PFSK-1 (cell line): ENCODE data around the gene CHAF1B.

Source experiments
- FOXP2 ChIP-seq: optimal IDR thresholded peaks from 2 replicates; pipeline ENCODE3; 2011; ENCODE audit warnings: borderline replicate concordance, control low read depth, inconsistent platforms; ENCODE audit not compliant: insufficient read depth; ENCODE audit errors: extremely low read length, extremely low read depth
- POLR2AphosphoS5 ChIP-seq: IDR thresholded peaks from 2 replicates; pipeline ENCODE4 v1.6.1; 2012; ENCODE audit warnings: low read depth, mild to moderate bottlenecking, control low read depth, low read length, moderate library complexity
- REST ChIP-seq, 2 experiments: IDR thresholded peaks; 2 replicates each; pipeline versions ENCODE4 v1.6.1 to v1.8.0; 2011 to 2012; ENCODE audit warnings: low read depth in 2 of 2, low read length in 2 of 2, control low read depth in 1 of 2, inconsistent platforms in 1 of 2, mild to moderate bottlenecking in 1 of 2, moderate library complexity in 1 of 2; ENCODE audit not compliant: insufficient read depth in 1 of 2
- SIN3A ChIP-seq: IDR thresholded peaks from 2 replicates; pipeline ENCODE4 v1.6.1; 2012; ENCODE audit warnings: mild to moderate bottlenecking, low read length, moderate library complexity, borderline replicate concordance; ENCODE audit not compliant: insufficient read depth
- TAF1 ChIP-seq: IDR thresholded peaks from 2 replicates; pipeline ENCODE4 v1.6.1; 2012; ENCODE audit warnings: low read length, control low read depth, borderline replicate concordance; ENCODE audit not compliant: insufficient read depth

- no peak for TF ChIP-seq POLR2AphosphoS5
- no peak for TF ChIP-seq REST (IDR thresholded peaks at IDR 0.05; ENCODE audit: insufficient read depth in 1 of 2, low read depth in 2 of 2, low read length in 2 of 2)
- no peak for TF ChIP-seq TAF1
- TF ChIP-seq SIN3A, result no peak
- no peak for TF ChIP-seq FOXP2
Observed at GRCh38 chr21:36460866-36461265, 75.7 kb downstream of the CHAF1B start.
